ENCODE results near the gene DACH1. TPM values are rescaled to one million over a fixed set of nuclear protein-coding genes. Genes with fewer than 3 reads are reported as not detected.

DACH1 gene
- total RNA-seq, 4 donors from 2014 or later, result 0.38 to 5.8 (median 2.5) TPM

DNA sequence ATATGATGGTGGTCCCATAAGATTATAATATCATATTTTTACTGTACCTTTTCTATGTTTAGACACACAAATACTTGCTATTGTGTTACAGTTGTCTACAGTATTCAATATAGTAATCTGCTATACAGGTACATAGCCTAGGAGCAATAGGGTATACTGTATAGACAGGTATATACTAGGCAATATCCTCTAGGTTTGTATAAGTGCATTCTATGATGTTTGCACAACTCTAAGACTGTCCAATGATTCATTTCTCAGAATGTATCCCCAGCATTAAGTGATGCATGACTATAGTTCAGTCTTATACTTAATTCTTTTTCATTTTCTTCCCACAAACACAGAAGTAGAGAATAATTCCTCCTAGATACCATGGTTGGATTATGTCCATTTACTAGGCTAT is 383.3 kb downstream of the DACH1 start:
- H3K4me3 ChIP-seq (ENCODE audit: low read depth, poor library complexity, severe bottlenecking), result no peak overlapping the region
- no peak for DNase-seq (ENCODE audit: low spot score in 2 of 2)
- no peak for TF ChIP-seq POLR2A (IDR thresholded peaks at IDR 0.05)
- TF ChIP-seq, protein P1, sequence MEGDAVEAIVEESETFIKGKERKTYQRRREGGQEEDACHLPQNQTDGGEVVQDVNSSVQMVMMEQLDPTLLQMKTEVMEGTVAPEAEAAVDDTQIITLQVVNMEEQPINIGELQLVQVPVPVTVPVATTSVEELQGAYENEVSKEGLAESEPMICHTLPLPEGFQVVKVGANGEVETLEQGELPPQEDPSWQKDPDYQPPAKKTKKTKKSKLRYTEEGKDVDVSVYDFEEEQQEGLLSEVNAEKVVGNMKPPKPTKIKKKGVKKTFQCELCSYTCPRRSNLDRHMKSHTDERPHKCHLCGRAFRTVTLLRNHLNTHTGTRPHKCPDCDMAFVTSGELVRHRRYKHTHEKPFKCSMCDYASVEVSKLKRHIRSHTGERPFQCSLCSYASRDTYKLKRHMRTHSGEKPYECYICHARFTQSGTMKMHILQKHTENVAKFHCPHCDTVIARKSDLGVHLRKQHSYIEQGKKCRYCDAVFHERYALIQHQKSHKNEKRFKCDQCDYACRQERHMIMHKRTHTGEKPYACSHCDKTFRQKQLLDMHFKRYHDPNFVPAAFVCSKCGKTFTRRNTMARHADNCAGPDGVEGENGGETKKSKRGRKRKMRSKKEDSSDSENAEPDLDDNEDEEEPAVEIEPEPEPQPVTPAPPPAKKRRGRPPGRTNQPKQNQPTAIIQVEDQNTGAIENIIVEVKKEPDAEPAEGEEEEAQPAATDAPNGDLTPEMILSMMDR (IDR thresholded peaks at IDR 0.05), result no peak
- intact Hi-C loops (cut with DNase I; ENCODE audit: low total_unique reads), result no loop called here

DNA sequence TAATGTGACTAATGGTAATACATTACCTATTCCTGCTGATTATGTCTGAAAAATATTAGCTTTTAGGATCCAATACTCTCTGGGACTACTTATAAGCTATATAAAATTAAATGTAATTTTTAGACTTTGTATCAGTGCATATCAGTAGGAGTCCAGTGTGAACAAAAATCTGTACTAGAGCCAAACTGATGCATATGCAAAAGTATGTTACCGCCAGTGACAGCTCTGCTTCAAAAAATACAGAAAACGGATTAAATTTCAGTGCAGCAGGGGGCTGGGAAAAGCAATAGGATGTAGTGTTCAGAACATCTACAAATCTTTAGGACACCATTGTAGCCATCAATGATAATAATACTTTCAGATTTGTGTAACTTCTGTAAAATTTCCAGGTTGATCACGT is 385.5 kb downstream of the DACH1 start:
- DNase-seq (ENCODE audit: low spot score in 2 of 2), result no peak

DNA sequence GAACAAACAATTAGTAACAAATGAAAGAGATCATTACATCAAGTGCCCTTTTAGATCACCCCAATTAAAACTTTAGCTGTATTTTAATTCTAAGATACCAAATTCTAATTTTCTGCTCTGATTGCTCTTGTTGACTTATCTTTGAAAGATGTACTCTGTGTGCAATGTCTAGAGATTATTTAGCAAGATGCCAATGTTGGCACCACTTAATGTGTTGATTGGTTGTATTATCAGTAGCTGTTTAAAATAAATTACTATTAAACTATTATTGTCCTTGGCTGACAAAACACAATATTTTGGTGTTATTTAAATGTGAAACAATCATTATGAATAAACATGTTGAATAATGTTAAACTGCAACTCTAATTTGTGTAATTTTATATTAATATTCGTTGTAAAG is 386.0 kb downstream of the DACH1 start:
- no peak for DNase-seq (ENCODE audit: low spot score in 2 of 2)
- 63 to 72% methylated on average over 1 of the region's 1 CpG for WGBS, 2 donors
- H3K4me3 ChIP-seq (ENCODE audit: low read depth, poor library complexity, severe bottlenecking), result no peak overlapping the region
- intact Hi-C loops (cut with DNase I; ENCODE audit: low total_unique reads), result no loop called here
- TF ChIP-seq POLR2A (IDR thresholded peaks at IDR 0.05), result no peak
- TF ChIP-seq, protein P1 (IDR thresholded peaks at IDR 0.05), result no peak

More for the DNA sequence above, 385.5 kb downstream of the DACH1 start:
- 91% methylated on average over 3 of the region's 3 CpGs for WGBS, 2 donors
- intact Hi-C loops (cut with DNase I; ENCODE audit: low total_unique reads), result no loop called here
- no peak for TF ChIP-seq POLR2A (IDR thresholded peaks at IDR 0.05)
- TF ChIP-seq, protein P1 (IDR thresholded peaks at IDR 0.05), result no peak
- no peak overlapping the region for H3K4me3 ChIP-seq (ENCODE audit: low read depth, poor library complexity, severe bottlenecking)

DNA sequence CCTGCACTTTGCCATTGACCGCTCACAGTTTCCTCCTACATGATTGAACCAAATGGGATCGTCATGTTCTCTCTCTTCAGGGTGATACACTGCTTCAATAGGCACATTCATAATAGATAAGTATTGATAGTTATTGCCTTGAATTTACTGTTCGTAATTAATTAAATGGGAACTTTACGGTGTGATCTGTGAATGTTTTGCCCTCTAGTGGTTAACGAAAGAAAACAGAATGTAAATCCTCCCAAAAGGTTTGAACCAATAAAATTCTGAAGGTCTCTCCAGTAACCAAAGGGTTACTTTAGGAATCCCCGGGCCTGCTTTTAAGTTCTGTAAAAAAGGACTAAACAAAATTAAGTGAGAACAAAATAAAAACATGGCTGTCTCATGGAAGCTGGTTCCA is 389.3 kb downstream of the DACH1 start:
- TF ChIP-seq POLR2A (IDR thresholded peaks at IDR 0.05), result no peak
- TF ChIP-seq, protein P1 (IDR thresholded peaks at IDR 0.05), result no peak
- H3K4me3 ChIP-seq (ENCODE audit: low read depth, poor library complexity, severe bottlenecking), result no peak overlapping the region
- no peak for DNase-seq (ENCODE audit: low spot score in 2 of 2)
- 74 to 80% methylated on average over 6 of the region's 6 CpGs for WGBS, 2 donors
- intact Hi-C loops (cut with DNase I; ENCODE audit: low total_unique reads), result no loop called here

DNA sequence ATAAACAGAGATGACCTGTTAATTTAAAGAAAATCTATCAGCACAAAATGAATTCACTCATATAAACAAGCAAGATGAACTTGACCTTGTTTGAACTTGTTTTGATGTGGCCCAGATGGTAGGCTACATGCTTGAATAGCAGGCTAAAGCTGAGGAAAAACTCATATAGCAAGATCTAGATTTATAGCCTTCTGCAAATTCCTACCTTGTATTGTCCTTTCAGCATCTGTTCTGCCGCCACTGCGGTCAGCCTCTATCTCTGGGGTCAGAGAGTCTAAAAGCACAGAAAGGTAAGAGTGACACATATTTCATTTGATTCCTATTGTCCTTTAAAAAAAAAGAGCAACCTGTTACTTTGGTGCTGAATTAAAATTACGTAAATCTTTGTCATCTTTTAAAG is 392.1 kb downstream of the DACH1 start:
- TF ChIP-seq, protein P1 (IDR thresholded peaks at IDR 0.05), result no peak
- no peak for TF ChIP-seq POLR2A (IDR thresholded peaks at IDR 0.05)
- DNase-seq (ENCODE audit: low spot score in 2 of 2), result no peak
- no peak overlapping the region for H3K4me3 ChIP-seq (ENCODE audit: low read depth, poor library complexity, severe bottlenecking)
- WGBS, 2 donors, result 64 to 77% methylated on average over 3 of the region's 3 CpGs
- intact Hi-C loops (cut with DNase I; ENCODE audit: low total_unique reads), result no loop called here

DNA sequence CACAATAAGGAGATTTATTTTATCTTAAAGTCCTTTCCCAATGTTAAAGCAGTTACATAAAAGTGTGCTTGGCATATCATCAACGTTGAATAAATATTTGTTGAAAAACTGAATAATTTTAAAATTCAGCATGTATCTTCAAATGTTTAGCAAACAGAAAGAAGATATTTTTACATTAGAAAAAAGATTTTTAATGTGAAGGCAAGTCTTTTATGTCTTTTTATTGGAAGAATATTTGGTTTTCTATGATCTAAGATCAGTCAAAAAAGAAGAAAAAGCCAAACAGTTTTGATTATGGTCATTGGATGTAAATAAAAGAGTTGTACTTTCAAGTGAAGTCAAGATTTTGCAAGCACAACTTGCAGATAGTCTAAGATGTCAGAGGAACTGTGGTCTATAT is 397.4 kb downstream of the DACH1 start:
- intact Hi-C loops (cut with DNase I; ENCODE audit: low total_unique reads), result no loop called here
- H3K4me3 ChIP-seq (ENCODE audit: low read depth, poor library complexity, severe bottlenecking), result no peak overlapping the region
- DNase-seq (ENCODE audit: low spot score in 2 of 2), result no peak
- WGBS, 2 donors, result 61 to 75% methylated on average over 1 of the region's 1 CpG
- TF ChIP-seq, protein P1 (IDR thresholded peaks at IDR 0.05), result no peak
- TF ChIP-seq POLR2A (IDR thresholded peaks at IDR 0.05), result no peak

Data from lower leg skin (tissue), 4 donors.